ENCODE results near the gene KLHL35.
A peak's percentile ranks its signal among the peaks of the same experiment; 100 is the strongest.

Gene KLHL35

GRCh38 chr11:75454987-75455386, 22.0 kb upstream of the KLHL35 start:
- Histone ChIP-seq H3K36me3 (no peaks in the 10 kb centered on the region), H3K4me3 (ENCODE audit: low read depth in 1 of 2, low read length in 1 of 2) (no peak overlapping the region), H3K27ac (no peak overlapping the region), H3K27me3 (no peaks in the 10 kb centered on the region), H3K9me3 (no peaks in the 10 kb centered on the region), H3K4me1 (ENCODE audit: control insufficient read depth in 1 of 2, insufficient read depth in 1 of 2, low read depth in 1 of 2, low read length in 1 of 2) (no peaks in the 10 kb centered on the region)
- TF ChIP-seq, protein P1, sequence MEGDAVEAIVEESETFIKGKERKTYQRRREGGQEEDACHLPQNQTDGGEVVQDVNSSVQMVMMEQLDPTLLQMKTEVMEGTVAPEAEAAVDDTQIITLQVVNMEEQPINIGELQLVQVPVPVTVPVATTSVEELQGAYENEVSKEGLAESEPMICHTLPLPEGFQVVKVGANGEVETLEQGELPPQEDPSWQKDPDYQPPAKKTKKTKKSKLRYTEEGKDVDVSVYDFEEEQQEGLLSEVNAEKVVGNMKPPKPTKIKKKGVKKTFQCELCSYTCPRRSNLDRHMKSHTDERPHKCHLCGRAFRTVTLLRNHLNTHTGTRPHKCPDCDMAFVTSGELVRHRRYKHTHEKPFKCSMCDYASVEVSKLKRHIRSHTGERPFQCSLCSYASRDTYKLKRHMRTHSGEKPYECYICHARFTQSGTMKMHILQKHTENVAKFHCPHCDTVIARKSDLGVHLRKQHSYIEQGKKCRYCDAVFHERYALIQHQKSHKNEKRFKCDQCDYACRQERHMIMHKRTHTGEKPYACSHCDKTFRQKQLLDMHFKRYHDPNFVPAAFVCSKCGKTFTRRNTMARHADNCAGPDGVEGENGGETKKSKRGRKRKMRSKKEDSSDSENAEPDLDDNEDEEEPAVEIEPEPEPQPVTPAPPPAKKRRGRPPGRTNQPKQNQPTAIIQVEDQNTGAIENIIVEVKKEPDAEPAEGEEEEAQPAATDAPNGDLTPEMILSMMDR (IDR thresholded peaks at IDR 0.05) = no peak

DNA sequence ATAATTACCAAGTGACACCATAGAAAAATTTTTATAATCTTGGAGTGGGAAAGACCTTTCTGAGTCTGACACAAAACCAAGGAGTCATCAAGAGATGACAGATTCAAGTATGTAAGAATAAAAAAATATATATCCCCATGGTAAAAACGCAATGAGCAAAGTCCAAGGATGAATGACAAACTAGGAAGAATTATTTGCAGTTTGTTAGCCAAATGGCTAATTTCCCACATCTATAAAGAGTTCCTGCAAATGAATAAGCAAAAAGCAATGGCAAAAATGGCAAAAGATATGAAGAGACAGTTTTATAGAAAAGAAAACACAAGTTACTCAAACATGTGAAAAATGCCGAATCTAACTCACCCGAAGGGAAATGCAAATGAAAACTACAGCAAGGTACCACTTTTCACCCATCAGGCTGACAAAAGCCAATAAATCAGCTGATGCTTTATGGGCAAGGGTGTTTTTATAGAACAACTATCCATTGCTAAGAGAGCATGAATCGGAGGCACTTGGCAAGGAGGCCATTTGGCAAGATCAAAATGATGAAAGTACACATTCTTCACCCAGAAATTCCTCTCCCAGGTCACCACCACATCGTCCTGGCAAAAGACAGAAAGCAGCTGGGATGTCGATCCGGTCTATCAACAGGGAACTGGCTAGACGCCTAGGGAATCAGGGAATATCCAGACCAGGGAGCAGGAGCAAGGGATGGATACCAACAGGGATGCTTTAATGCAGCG, 21.1 kb upstream of the KLHL35 start:
- Histone ChIP-seq H3K36me3 (no peaks in the 10 kb centered on the region), H3K9me3 (no peaks in the 10 kb centered on the region), H3K4me3 (ENCODE audit: low read depth in 1 of 2, low read length in 1 of 2) (no peak overlapping the region), H3K4me1 (ENCODE audit: control insufficient read depth in 1 of 2, insufficient read depth in 1 of 2, low read depth in 1 of 2, low read length in 1 of 2) (no peaks in the 10 kb centered on the region), H3K27me3 (no peaks in the 10 kb centered on the region), H3K27ac (no peak overlapping the region)
- TF ChIP-seq, protein P1 (IDR thresholded peaks at IDR 0.05) = no peak

GRCh38 chr11:75450826-75451821, 18.1 kb upstream of the KLHL35 start:
- TF ChIP-seq, protein P1 (IDR thresholded peaks at IDR 0.05) = peak; percentile 45
- Histone ChIP-seq H3K9me3 (no peaks in the 10 kb centered on the region), H3K27ac (no peak overlapping the region), H3K36me3 (no peaks in the 10 kb centered on the region), H3K27me3 (no peaks in the 10 kb centered on the region), H3K4me1 (ENCODE audit: control insufficient read depth in 1 of 2, insufficient read depth in 1 of 2, low read depth in 1 of 2, low read length in 1 of 2) (no peaks in the 10 kb centered on the region), H3K4me3 (ENCODE audit: low read depth in 1 of 2, low read length in 1 of 2) (no peak overlapping the region)

- Histone ChIP-seq H3K4me3 (ENCODE audit: low read depth in 1 of 2, low read length in 1 of 2) (no peak overlapping the region), H3K27ac (no peak overlapping the region), H3K36me3 (no peaks in the 10 kb centered on the region), H3K27me3 (no peaks in the 10 kb centered on the region), H3K4me1 (ENCODE audit: control insufficient read depth in 1 of 2, insufficient read depth in 1 of 2, low read depth in 1 of 2, low read length in 1 of 2) (no peaks in the 10 kb centered on the region), H3K9me3 (no peaks in the 10 kb centered on the region)
- TF ChIP-seq, protein P1 (IDR thresholded peaks at IDR 0.05) = no peak
These were observed 17.2 kb upstream of the KLHL35 start for GRCh38 chr11:75450236-75450635.

- TF ChIP-seq, protein P1 (IDR thresholded peaks at IDR 0.05) = no peak
- no peaks in the 10 kb centered on the region for H3K36me3 ChIP-seq
- no peaks in the 10 kb centered on the region for H3K9me3 ChIP-seq
- H3K4me1 ChIP-seq (ENCODE audit: control insufficient read depth in 1 of 2, insufficient read depth in 1 of 2, low read depth in 1 of 2, low read length in 1 of 2) = no peaks in the 10 kb centered on the region
- no peaks in the 10 kb centered on the region for H3K27me3 ChIP-seq
- H3K4me3 ChIP-seq (ENCODE audit: low read depth in 1 of 2, low read length in 1 of 2) = no peak overlapping the region
- H3K27ac ChIP-seq = no peak overlapping the region
These were observed 16.8 kb upstream of the KLHL35 start for GRCh38 chr11:75449776-75450175.

All from neutrophil (primary cell).